ENCODE results near the gene TMEM139.

- TF ChIP-seq, protein P1, sequence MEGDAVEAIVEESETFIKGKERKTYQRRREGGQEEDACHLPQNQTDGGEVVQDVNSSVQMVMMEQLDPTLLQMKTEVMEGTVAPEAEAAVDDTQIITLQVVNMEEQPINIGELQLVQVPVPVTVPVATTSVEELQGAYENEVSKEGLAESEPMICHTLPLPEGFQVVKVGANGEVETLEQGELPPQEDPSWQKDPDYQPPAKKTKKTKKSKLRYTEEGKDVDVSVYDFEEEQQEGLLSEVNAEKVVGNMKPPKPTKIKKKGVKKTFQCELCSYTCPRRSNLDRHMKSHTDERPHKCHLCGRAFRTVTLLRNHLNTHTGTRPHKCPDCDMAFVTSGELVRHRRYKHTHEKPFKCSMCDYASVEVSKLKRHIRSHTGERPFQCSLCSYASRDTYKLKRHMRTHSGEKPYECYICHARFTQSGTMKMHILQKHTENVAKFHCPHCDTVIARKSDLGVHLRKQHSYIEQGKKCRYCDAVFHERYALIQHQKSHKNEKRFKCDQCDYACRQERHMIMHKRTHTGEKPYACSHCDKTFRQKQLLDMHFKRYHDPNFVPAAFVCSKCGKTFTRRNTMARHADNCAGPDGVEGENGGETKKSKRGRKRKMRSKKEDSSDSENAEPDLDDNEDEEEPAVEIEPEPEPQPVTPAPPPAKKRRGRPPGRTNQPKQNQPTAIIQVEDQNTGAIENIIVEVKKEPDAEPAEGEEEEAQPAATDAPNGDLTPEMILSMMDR (IDR thresholded peaks at IDR 0.05; ENCODE audit: low read depth, low read length) = no peak
- no peak for TF ChIP-seq EZH2phosphoT487 (IDR thresholded peaks at IDR 0.05; ENCODE audit: low read depth)
Measured at GRCh38 chr7:143243614-143244013, 41.1 kb upstream of the TMEM139 start.

Measured in OCI-LY3 (cell line).